ENCODE results near the gene TTC7B.

- no peak for TF ChIP-seq CTCF (IDR thresholded peaks at IDR 0.05)
- TF ChIP-seq POLR2A (IDR thresholded peaks at IDR 0.05) = no peak
- TF ChIP-seq EP300 (IDR thresholded peaks at IDR 0.05) = no peak
These were observed 235.6 kb downstream of the TTC7B start for GRCh38 chr14:90580377-90581335.
